Endometrium (tissue), 2 donors: ENCODE data around the gene DNAJC17.

Experiments
- FAIRE-seq: peaks from 2 replicates; lab custom pipeline; 2012; peaks lifted over from hg19 to GRCh38; lab: Jason Lieb, UNC
- donor health status: control.
- donor health status: control.

Gene DNAJC17

DNA sequence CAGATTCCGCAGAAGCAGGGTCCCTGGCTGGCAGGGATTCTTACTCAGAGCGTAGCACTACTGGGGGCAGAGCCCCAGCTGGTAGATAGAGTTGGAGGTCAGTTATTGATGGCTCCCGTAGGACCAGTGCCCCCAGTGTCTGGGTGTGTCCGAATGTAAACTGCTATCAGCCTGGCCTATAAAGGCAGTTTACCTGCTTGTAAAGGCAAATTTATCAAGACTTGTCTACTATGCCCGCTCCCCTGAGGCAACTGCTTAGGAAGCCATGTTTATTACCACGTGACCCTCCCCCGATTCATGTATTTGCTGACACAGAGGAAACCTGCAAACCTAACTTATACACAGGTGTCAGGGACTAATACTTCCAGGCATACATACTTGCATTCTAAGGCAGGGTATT lies 21.8 kb upstream of the DNAJC17 start:
- FAIRE-seq, result no peak

DNA sequence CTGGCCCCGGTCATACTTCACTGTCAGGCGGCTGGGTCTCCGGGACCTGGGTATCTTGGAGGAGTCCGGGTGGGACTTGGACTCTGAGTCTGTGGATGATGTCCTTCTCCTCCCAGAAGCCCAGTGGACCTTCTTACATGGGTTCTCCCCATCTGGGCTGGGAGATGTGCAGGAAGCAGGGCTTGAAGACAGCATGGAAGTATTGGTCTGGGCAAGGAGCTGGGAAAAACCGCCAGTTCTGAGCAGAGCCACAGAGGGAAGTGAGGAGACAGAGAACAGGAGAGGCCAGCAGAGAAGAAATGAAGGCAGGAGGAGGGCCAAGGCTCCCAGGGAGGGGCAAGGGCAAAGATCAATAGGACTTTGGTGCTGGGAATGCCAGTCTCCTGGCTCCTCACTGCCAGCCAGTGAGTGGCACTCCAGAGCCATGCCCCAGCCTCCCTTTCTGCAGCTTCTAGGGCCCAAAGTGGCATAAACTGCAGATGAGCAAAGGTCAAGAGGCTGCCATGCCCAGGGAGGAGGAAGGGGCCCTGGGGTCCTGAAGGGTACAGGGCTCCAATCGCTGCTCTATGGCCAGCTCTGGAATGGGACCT lies 21.3 kb upstream of the DNAJC17 start, which contains the start of gene PPP1R14D:
Gene PPP1R14D (minus strand): TSS at position 262 of the 590 bp plus-strand sequence. CDS start 67 bp downstream, at position 195.
- FAIRE-seq, result no peak

DNA sequence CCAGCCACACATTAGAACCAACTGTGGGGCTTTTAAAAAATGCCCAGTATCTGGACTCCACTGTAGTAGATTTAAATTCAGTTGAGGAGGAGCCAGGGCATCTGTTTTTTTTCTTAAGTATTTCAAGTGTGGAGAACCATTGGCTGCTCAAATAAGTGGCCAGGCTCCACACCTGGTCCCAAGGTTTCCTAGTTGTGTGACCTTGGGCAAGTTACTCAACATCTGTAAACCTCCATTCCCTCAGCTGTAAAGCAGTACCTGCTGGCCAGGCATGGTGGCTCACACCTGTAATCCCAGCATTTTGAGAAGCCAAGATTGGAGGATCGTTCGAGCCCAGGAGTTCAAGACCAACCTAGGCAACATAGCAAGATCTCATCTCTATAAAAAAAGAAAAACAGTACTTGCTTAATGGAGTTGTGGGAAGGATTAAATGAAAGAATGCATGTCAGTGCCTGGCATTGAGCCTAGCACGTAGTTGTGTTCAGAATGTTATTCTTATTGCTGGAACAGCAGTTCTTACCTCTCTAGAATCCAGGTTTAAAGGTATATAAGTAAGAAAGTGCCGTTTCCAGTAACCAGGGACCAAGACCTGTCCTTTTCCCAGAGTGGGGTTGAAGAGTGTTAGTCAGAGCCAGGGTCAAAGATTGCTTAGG lies 19.3 kb upstream of the DNAJC17 start:
- FAIRE-seq, result no peak

DNA sequence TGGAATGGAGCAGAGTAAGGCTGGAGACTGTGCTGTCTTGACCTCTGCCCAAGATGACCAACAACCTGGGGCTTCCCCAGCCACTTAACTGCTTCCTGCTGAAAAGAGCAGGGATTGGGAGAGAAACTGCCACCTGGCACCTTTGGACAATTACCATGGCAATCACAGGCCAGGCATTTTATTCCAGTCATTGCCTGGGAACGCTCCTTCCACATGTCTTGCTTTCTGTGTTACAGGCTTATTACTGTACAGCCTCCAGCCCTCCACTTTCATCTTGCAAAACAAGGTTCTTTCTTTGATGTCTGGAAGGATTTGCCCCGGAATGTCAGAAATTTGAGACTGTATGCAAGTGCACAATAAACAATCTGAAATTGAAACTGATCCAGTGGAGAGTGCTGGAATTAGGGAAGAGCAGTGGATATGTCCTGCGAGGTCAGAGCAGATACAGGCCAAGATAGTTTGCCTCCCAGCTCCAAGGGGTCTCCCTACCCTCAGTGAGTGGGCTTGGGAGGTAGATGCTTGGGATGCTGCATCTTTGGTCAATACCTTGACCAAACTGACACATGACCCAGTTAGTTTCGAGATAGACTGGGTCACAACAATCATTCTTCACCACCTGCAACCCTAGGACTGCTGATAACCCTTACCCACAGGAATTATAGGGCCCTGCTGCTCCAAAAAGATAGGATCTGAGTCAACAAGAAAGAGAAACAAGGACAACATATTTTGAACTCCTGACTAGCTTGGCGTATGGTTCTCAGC lies 18.6 kb upstream of the DNAJC17 start:
- no peak for FAIRE-seq

DNA sequence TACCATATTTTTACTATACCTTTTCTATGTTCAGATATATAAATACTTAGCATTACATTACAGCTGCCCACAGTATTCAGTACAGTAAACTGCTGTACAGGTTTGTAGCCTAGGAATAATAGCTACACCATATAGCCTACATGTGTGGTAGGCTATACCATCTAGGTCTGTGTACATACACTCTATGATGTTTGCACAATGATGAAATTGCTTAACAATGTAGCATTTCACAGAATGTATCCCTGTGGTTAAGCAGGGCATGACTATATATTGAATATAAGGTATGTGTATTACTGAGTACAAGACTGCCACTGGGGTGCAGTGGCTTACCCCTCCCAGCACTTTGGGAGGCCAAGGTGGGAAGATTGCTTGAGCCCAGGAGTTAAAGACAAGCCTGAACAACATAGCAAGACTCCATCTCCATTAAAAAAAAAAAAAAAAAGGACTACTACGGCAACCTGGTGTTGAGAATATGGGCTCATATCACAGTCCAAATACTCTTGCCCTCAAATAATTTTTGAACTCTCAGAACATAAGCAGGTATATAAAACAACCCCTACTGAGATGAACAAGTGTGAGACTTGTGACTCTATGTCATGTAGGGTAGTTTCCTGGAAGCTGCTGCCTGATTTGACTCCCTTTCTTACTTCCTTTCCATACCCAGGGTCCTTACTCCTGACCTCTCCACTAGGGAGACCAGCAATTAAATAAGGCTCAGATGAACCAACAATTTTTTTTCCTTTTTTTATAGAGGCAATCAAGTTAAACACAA lies 16.5 kb upstream of the DNAJC17 start:
- no peak for FAIRE-seq

DNA sequence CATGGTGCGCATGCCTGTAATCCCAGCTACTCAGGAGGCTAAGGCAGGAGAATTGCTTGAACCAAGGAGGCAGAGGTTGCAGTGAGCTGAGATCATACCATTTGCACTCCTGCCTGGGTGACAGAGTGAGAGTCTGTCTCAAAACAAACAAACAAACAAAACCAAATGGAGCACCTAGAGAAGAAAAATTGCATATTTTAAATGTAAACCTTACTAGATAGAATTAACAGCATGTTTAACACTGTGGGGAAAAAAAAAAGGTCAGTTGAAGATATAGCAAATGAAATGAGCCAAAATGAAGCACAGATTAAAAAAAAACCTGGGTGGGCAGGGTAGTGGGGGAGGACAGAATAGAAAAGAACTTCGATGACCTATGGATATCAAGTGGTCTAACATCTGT lies 13.9 kb upstream of the DNAJC17 start:
- FAIRE-seq, result no peak

DNA sequence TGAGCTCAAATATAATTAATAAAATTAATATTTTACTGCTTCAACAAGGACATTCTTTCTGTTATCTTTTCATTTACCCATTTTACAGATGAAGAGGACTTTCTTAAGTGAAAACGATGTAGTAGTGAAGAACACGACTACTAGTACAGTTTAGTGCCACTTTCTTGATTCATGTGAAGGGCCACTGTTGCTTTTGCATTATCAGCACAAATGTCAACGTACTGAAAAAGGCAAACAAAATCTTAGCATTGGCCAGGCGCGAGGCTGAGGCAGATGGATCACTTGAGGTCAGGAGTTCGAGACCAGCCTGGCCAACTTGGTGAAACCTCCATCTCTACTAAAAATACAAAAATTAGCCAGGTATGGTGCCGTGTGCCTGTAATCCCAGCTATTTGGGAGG lies 11.8 kb upstream of the DNAJC17 start:
- no peak for FAIRE-seq

DNA sequence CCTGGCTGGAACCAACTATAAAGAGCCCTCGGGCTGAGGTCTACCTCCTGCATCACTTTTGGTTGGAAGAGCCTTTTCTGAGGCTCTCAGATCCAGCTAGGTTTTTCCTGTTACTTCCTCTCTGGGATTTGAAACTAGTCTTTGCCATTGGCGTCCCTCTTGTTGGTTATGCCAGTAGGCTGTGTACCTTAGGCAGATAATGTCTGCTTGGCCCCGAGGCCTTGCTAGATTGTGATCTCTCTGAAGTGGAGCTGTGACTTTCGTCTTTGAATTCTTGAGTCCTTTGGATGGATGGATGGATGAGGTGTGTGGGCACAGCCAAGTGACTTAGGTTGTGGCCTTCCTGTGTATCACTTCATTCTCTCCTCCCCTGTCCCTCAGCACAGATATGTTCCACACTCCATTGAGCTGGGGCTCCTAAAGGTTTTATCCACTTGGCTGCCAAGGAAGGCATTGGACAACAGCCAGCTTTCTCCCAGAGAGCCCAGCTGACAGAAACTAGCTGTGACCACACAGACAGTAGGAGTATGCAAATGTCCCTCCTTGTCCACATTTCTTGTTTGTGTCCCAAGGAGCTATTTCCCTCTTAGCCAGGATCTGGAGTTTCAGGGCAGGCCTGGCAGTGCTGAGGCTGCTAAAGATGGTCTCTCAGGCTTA lies 7.9 kb upstream of the DNAJC17 start:
- no peak for FAIRE-seq

DNA sequence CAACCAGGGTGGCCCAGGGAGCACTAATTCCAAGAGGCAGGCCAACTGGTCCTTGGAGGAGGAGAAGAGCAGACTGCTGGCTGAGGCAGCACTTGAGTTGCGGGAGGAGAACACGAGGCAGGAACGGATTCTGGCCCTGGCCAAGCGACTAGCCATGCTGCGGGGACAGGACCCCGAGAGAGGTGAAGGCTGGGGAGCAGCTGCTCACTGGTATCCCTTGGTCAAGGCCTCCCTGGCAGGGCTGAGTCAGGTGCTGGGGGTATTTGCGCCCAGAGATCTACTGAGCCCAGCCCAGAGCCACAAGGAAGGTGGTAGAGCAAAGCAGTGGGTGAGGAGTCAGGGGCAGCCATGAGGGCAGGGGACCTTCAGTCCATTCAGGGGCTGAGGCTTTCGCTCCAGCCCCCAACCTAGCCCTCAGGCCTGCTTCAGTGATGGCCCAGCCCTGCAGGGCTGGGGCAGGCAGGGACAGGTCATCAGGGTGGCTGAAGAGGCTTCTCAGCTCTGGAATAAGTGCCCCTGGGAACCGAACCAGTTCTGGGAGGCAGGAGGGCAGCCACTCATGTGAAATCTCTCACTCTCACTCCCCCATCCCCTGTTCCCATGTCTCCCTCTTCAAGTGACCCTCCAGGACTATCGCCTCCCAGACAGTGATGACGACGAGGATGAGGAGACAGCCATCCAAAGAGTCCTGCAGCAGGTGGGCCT lies 5.6 kb upstream of the DNAJC17 start:
- FAIRE-seq, result no peak

DNA sequence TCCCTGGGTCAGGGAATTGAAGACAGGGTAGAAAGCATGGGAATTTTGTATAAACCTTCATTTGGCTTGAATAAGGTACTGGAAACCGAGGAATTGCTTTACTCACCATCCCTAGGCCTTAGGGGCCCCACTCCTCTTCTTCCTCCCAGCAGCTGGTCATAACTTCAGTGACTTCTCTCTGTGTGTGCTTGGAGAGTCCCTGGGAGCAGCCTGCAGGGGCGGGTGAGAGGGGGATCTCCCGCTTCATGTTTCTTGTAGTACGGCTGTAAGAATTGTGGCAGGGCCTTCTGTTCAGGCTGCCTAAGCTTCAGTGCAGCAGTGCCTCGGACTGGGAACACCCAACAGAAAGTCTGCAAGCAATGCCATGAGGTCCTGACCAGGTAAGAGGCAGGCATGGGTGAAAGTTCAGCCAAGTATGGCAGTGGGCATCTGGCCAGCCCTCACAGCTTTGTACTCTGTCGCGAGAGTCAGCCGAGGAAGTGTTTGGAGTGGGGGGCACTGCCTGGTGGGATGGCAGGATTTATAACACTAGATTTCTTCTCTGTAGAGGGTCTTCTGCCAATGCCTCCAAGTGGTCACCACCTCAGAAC lies 1.7 kb upstream of the DNAJC17 start:
- no peak for FAIRE-seq

DNA sequence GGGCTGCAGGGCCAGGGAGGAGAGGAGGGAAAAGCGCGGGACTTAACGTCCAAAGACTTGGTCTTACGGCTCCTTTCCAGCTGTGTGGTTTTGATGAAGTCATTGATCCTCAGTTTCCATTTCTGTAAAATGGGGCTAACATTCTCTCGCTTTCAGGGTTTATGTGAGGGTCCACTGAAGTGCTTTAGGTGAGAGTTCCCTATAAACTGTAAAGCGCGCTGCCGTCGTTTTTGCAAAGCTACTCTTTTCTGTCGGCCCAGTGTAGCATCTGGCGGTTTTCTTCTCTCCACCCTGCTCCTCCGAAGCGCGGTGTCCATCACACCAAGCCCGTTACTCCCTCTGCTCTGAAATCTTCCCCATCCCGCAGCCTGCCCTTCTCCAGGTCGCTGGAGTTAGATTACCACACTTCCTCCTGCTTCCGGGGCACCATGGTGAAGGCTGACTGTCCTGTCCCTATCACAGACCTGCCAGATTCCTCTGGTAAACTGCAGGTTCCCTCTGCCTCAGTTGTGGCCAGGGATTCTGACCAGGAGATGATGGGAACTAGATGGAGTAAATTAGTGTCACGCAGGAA lies 702 bp upstream of the DNAJC17 start:
- no peak for FAIRE-seq

DNA sequence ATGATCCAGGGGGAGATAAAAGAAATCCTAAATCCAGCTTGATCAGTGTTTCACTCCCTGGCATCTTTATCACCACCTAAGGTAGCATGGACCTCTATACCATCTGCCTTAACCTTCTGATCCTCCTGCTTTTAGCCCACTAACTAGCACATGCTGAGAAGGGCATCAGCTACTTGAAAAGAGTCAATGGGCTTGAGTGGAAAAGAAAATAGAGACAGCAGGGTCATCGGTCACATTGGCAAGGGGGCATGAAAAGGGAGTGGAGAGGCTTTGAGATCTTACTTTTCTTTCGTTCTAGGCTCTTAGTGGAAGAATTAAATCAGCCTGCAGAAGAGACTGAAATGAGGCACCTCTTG lies 623 bp downstream of the DNAJC17 start:
- FAIRE-seq, result no peak

DNA sequence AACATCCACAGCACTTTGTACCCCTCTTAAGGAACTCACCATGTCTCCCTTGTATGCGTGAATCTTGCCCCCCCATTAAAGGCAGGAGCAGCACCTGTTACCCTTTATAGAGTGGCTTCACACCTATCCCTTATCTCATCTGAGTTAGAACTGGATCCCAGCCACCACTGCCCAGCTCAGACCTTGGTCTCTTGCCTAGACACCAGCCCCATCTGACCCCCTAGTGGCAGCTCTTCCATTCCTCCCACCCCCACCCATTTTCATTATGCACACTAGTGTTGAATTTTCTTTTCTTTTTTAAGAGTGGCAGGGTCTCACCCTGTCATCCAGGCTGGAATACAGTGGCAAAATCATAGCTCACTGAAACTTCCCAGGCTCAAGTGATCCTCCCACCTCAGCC lies 3.6 kb downstream of the DNAJC17 start:
- no peak for FAIRE-seq

DNA sequence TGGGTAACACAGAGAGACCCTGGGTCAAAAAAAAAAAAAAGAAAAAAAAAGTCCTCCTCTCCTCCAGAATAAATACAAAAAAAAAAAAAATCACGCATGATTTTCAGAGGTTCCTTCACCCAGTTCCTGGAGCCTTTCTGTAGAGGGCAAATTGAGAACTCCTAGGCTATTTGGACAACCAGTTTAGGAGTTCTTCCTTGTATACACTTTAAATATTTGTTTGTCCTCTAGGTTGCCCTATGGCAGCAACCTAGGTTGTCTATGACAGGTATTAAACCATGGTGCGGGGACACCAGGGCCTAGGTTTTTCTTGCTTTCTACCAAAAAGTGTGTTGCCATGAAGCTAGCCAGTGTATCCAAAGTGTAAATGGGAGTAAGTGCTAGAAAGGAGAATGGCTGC lies 4.2 kb downstream of the DNAJC17 start:
- FAIRE-seq, result no peak

DNA sequence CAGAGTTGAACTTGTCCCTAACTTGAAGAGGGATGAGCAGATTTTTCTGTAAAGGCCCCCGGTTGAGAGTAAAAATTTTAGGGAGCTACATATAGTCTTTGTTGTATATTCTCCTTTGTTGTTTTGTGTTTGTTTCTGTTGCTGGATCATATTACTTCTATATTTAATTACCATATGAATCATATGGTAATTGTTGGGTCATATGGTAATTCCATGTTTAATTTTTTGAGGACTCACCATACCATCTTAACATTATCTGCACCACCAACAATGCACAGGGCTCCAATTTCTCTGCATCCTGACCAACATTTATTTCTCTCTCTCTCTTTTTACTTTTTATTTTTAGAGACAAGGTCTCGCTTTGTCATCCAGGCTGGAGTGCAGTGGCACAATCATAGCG lies 7.8 kb downstream of the DNAJC17 start:
- no peak for FAIRE-seq

DNA sequence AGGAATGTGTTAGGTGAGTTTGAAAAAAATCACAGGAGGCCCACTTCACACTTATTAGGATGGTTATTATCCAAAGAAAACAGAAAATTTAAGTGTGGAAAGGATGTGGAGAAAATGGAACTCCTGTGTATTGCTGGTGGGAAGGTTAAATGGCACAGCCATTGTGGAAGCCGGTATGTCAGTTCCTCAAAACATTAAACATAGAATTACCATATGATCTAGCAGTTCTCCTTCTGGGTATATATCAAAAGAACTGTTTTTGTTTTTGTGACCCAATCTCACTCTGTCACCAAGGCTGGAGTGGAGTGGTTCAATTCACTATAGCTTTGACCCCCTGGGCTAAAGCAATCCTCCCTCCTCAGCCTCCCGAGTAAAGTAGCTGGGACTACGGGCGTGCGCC lies 10.8 kb downstream of the DNAJC17 start:
- no peak for FAIRE-seq

DNA sequence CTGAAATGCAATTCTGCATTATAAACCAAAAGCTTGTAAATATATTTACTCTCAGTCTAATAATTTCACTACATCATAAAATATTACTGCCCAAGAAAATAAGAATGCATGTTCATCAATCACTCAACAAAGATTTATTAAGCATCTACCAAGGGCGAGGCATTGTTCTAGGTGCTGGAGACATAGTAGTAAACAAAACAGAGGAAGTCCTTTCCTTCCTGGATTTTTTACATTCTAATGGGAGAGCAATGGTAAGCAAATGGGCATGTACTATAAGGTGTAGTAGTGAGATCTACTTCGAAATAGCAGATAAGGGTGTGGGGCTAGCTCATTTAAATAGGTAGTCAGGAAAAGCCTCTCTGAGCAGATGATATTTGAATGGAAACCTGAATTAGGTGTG lies 11.2 kb downstream of the DNAJC17 start:
- FAIRE-seq, result no peak

DNA sequence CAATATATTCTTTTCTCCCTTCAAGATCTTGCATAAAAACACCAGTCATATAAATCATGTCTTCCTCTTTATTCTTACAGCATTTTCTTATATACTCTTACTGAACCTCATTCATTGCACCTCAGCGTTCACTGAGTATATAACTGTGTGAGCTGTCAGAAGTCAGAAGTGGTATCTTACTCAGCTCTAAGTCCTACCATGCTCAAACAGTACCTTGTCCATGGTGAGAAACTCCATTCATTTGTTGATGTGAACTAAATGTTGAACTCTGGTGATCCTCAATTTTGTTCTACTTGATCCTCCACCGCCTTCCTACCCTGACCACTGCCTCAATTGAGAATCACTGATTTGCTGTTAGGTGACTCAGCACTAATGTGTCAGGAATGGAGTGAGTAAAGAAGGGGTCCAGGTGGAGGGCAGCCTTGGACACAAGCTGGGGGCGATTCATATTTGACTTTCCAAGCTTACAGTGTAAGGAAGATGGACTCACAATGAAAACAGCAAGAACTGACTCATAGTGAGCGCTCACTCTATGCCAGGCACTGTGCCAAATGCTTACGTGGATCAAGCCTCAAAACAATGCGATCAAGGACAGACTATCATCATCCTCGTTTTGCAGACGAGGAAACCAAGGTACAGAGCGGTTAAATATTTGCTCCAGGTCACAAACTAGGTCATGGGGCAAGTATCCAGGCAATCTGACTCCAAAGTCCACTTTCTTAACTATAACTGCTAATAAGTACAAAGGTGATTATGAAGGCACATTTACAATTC lies 13.9 kb downstream of the DNAJC17 start:
- FAIRE-seq, result no peak

DNA sequence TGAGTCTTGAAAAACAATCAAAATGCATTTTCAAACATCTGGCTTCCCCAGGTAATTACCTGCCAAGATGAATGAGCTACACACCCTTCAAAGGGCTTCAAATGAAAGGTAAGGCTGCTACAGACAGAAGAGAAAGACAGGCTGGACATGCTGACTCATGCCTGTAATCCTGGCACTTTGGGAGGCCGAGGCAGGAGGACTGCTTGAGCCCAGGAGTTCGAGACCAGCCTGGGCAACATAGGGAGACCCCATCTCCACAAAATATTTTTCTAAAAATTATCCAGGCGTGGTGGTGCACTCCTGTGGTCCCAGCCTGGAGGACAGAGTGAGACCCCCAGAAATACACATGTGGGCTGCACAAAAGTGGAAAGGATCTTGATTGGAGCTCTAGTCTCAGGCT lies 14.9 kb downstream of the DNAJC17 start:
- no peak for FAIRE-seq

DNA sequence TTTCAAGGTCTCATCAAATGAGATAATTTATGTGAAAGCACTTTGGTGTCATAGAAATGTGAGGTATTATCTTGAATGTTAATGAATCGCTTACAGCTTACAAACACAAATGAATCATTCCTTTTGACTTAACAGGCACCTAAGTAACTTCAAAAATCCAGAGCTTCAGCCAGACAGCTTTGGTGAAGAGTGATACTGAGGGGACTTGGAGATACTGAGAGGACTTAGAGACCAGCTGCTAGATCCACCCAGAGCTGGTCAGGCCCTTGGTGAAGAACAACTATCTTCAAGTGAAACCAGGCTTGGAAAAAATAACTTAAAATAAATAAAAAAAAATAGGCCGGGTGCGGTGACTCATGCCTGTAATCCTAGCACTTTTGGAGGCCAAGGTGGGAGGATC lies 16.6 kb downstream of the DNAJC17 start:
- FAIRE-seq, result no peak
